ENCODE data around the gene LY9. TPM values are rescaled to one million over a fixed set of nuclear protein-coding genes. Genes with fewer than 3 reads are reported as not detected.
"Not testable (repeated sequence)": the region's sequence is repeated elsewhere in the genome, so short reads cannot be mapped to it uniquely, and the experiment has no call there.

The LY9 gene
- polyA plus RNA-seq, 2 of the 4 experiments (the other 2 are of a cell fraction) = 0.05 to 0.19 TPM

- Histone ChIP-seq H3K4me2 (no peak overlapping the region), H3K4me1 (no peaks in the 10 kb centered on the region), H3K4me3 (no peak overlapping the region), H3K9me3 (no peaks in the 10 kb centered on the region), H3K27ac (no peak overlapping the region)
- DNase-seq (ENCODE audit: low read depth in 1 of 2, low spot score in 1 of 2) (no peak), ATAC-seq (no peak; a peak in 1 of 6 replicates), FAIRE-seq (no peak)
- TF ChIP-seq USF2 (IDR thresholded peaks at IDR 0.05) = no peak
- TF ChIP-seq MYC (IDR thresholded peaks at IDR 0.05; ENCODE audit: borderline replicate concordance, low read length) = no peak
- no peak for TF ChIP-seq CHD4 (IDR thresholded peaks at IDR 0.05; ENCODE audit: borderline replicate concordance)
- TF ChIP-seq CEBPB (IDR thresholded peaks at IDR 0.05) = no peak
- TF ChIP-seq HOXA7 (CRISPR knock-in tag; IDR thresholded peaks at IDR 0.05) = no peak
- TF ChIP-seq NR3C1 (IDR thresholded peaks at IDR 0.05) = no peak
- no peak for TF ChIP-seq KDM1A (IDR thresholded peaks at IDR 0.05; ENCODE audit: low read depth)
- ChIA-PET CTCF (interaction anchor here (0.6 to 2.3 kb wide), 6 partner anchors 8 to 210 kb away, joined by 3 to 11 read pairs (median 3); no protein-coding TSS in a partner anchor), POLR2A (no interaction called here)
- WGBS (ENCODE audit: missing lambda C conversion rate) = 71% methylated on average over 8 of the region's 8 CpGs
Observed at GRCh38 chr1:160781186-160781766, 14.7 kb upstream of the LY9 start.

- H3K4me3 ChIP-seq = no peak overlapping the region
- CTCF ChIA-PET = interaction anchor here (0.6 to 1.7 kb wide), 6 partner anchors 13 to 210 kb away, joined by 3 to 5 read pairs (median 3); no protein-coding TSS in a partner anchor
- H3K27ac ChIP-seq = no peak overlapping the region
- no peak for ATAC-seq
- no peaks in the 10 kb centered on the region for H3K9me3 ChIP-seq
- no peak overlapping the region for H3K4me2 ChIP-seq
- WGBS (ENCODE audit: missing lambda C conversion rate) = 71% methylated on average over 9 of the region's 9 CpGs
- TF ChIP-seq ZFP36 (IDR thresholded peaks at IDR 0.05; ENCODE audit: borderline replicate concordance, partially characterized antibody) (no peak), TFCP2L1 (CRISPR knock-in tag; IDR thresholded peaks at IDR 0.05) (no peak), HMGXB4 (CRISPR knock-in tag; IDR thresholded peaks at IDR 0.05; ENCODE audit: borderline replicate concordance) (no peak), RFX5 (IDR thresholded peaks at IDR 0.05) (no peak), HES2 (IDR thresholded peaks at IDR 0.05) (no peak), EHF (CRISPR knock-in tag; IDR thresholded peaks at IDR 0.05) (no peak), HOXB13 (CRISPR knock-in tag; IDR thresholded peaks at IDR 0.05; ENCODE audit: low read depth) (no peak), NPAS2 (CRISPR knock-in tag; IDR thresholded peaks at IDR 0.05; ENCODE audit: borderline replicate concordance) (no peak), MYC (IDR thresholded peaks at IDR 0.05; ENCODE audit: borderline replicate concordance, low read length) (no peak), SREBF2 (IDR thresholded peaks at IDR 0.05) (no peak)
- DNase-seq (ENCODE audit: low read depth in 1 of 2, low spot score in 1 of 2) = no peak
- POLR2A ChIA-PET = no interaction called here
- no peak for FAIRE-seq
- no peaks in the 10 kb centered on the region for H3K4me1 ChIP-seq
Observed at GRCh38 chr1:160781914-160782689, 13.9 kb upstream of the LY9 start.

GRCh38 chr1:160782988-160783765, 12.8 kb upstream of the LY9 start:
- H3K4me3 ChIP-seq; FAIRE-seq; ATAC-seq; H3K9me3 ChIP-seq; CTCF ChIA-PET; POLR2A ChIA-PET; H3K27ac ChIP-seq; H3K4me1 ChIP-seq; H3K4me2 ChIP-seq; DNase-seq (ENCODE audit: low read depth in 1 of 2, low spot score in 1 of 2): not testable (repeated sequence)
- 71% methylated on average over 15 of the region's 25 CpGs for WGBS (ENCODE audit: missing lambda C conversion rate)
